Endothelial cell of umbilical vein (primary cell): Measurements from ENCODE around the gene CDH20. TPM values are rescaled to one million over a fixed set of nuclear protein-coding genes. Genes with fewer than 3 reads are reported as not detected.

Experiments used
- BruUV-seq: library from RNA; stranded (reverse); fragments of 400-500 nt; replicated peaks from 2 replicates; lab custom pipeline; 2021; lab: Mats Ljungman, UMichigan
- CTCF ChIA-PET: fragments of 300-600, 350-600 bp; sonication (Branson Sonifier 250); formaldehyde crosslinking; loops from one replicate; lab custom pipeline; 2021; ENCODE audit warnings: antibody characterized with exemption, inconsistent platforms; lab: Charles Lee
- POLR2A ChIA-PET: fragments of 300-600, 350-600 bp; sonication (Branson Sonifier 250); formaldehyde crosslinking; loops from one replicate; lab custom pipeline; 2021; ENCODE audit warnings: antibody characterized with exemption, inconsistent platforms; lab: Charles Lee
- DNase-seq: peaks from one replicate; pipeline ENCODE4 v3.0.0-alpha.2; 2011; ENCODE audit warnings: low read depth, low spot score
- FAIRE-seq: peaks from 2 replicates; lab custom pipeline; 2011; peaks lifted over from hg19 to GRCh38; lab: Jason Lieb, UNC
- H2AFZ ChIP-seq: 2 replicates; pipeline ENCODE4 v1.6.0; 2012; ENCODE audit warnings: low read depth, low read length, control low read depth, inconsistent platforms
- H3K27ac ChIP-seq: 2 replicates; pipeline ENCODE4 v1.5.1; 2011; ENCODE audit warnings: low read depth, mild to moderate bottlenecking, control low read depth, low read length, moderate library complexity; ENCODE audit not compliant: insufficient read depth
- H3K27me3 ChIP-seq, 2 experiments: 2 replicates each; pipeline versions ENCODE4 v1.6.0 to v1.6.1; 2011; ENCODE audit warnings: low read length in 2 of 2, mixed read lengths in 1 of 2; ENCODE audit not compliant: control insufficient read depth in 2 of 2, insufficient read depth in 2 of 2
- H3K36me3 ChIP-seq, 2 experiments: 2 replicates in 1 of 2; 3 replicates in 1 of 2; pipeline ENCODE4 v1.5.1; 2011; ENCODE audit warnings: low read length in 2 of 2, mild to moderate bottlenecking in 1 of 2, moderate library complexity in 1 of 2; ENCODE audit not compliant: control insufficient read depth in 2 of 2, insufficient read depth in 2 of 2; ENCODE audit errors: extremely low read depth in 1 of 2
- H3K4me1 ChIP-seq: 3 replicates; pipeline ENCODE4 v1.5.1; 2011; ENCODE audit warnings: mild to moderate bottlenecking, low read length; ENCODE audit not compliant: control insufficient read depth, insufficient read depth; ENCODE audit errors: extremely low read depth
- H3K4me2 ChIP-seq: 2 replicates; pipeline ENCODE4 v1.6.1; 2011; ENCODE audit warnings: low read length, control low read depth, mixed read lengths; ENCODE audit not compliant: insufficient read depth
- H3K4me3 ChIP-seq, 3 experiments: fragments of 200-600 bp in 1 of 3; sonication (generic), shearing (Covaris generic) in 1 of 3; replicated peaks in 1 of 3; 2 replicates each; pipeline ENCODE4 v1.5.1; 2011 to 2016; ENCODE audit warnings: control low read depth in 3 of 3, low read length in 3 of 3, mild to moderate bottlenecking in 2 of 3, inconsistent platforms in 1 of 3, low read depth in 1 of 3, moderate library complexity in 1 of 3; ENCODE audit not compliant: insufficient read depth in 1 of 3
- H3K79me2 ChIP-seq: 2 replicates; pipeline ENCODE4 v1.6.0; 2012; ENCODE audit warnings: low read length, inconsistent platforms; ENCODE audit not compliant: control insufficient read depth, insufficient read depth
- H3K9ac ChIP-seq: replicated peaks from 2 replicates; pipeline ENCODE3; 2011; ENCODE audit warnings: low read length, control low read depth; ENCODE audit not compliant: insufficient read depth; ENCODE audit errors: extremely low read depth
- H3K9me1 ChIP-seq: replicated peaks from 3 replicates; pipeline ENCODE4 v1.6.0; 2011; ENCODE audit warnings: mild to moderate bottlenecking, low read length; ENCODE audit not compliant: control insufficient read depth, insufficient read depth; ENCODE audit errors: extremely low read depth
- H3K9me3 ChIP-seq: replicated peaks from 2 replicates; pipeline ENCODE4 v1.5.1; 2012; ENCODE audit warnings: low read length, inconsistent platforms; ENCODE audit not compliant: control insufficient read depth, insufficient read depth
- H4K20me1 ChIP-seq: replicated peaks from 2 replicates; pipeline ENCODE3; 2011; ENCODE audit warnings: mild to moderate bottlenecking, low read length; ENCODE audit not compliant: control insufficient read depth, insufficient read depth; ENCODE audit errors: extremely low read depth
- CTCF ChIP-seq, 2 donors: IDR thresholded peaks; 1 replicate in 1 of 2; 2 replicates in 1 of 2; pipeline ENCODE4 v1.5.1; 2011; ENCODE audit warnings: low read length in 2 of 2, mild to moderate bottlenecking in 2 of 2, moderate library complexity in 2 of 2, control low read depth in 1 of 2, inconsistent platforms in 1 of 2, low read depth in 1 of 2; ENCODE audit not compliant: insufficient read depth in 1 of 2; ENCODE audit errors: extremely low read depth in 1 of 2
- EZH2 ChIP-seq: IDR thresholded peaks from 2 replicates; pipeline ENCODE4 v1.6.1; 2012; ENCODE audit warnings: borderline replicate concordance, low read depth, mild to moderate bottlenecking, moderate library complexity, low read length, inconsistent platforms; ENCODE audit not compliant: severe bottlenecking
- FOS ChIP-seq: IDR thresholded peaks from 2 replicates; pipeline ENCODE4 v1.6.1; 2011; ENCODE audit warnings: mild to moderate bottlenecking, low read length, moderate library complexity, borderline replicate concordance; ENCODE audit not compliant: insufficient read depth
- GATA2 ChIP-seq: IDR thresholded peaks from 2 replicates; pipeline ENCODE4 v1.7.0; 2011; ENCODE audit warnings: low read depth, mild to moderate bottlenecking, moderate library complexity, mixed read lengths, low read length; ENCODE audit not compliant: insufficient read length, insufficient read depth
- JUN ChIP-seq: IDR thresholded peaks from 2 replicates; pipeline ENCODE4 v1.6.1; 2011; ENCODE audit warnings: borderline replicate concordance, low read depth; ENCODE audit not compliant: insufficient read length, insufficient read depth
- MYC ChIP-seq: IDR thresholded peaks from one replicate; pipeline ENCODE4 v1.6.1; 2011; ENCODE audit warnings: mild to moderate bottlenecking, low read depth, low read length
- POLR2A ChIP-seq: IDR thresholded peaks from 2 replicates; pipeline ENCODE4 v1.6.1; 2012; ENCODE audit warnings: low read depth, mild to moderate bottlenecking, control low read depth, low read length
- POLR2AphosphoS5 ChIP-seq: IDR thresholded peaks from 2 replicates; pipeline ENCODE4 v1.6.1; 2012; ENCODE audit warnings: low read depth, mild to moderate bottlenecking, control low read depth, low read length, moderate library complexity; ENCODE audit not compliant: insufficient read depth
- dilution Hi-C: fragments of 300-500 bp; cut with MboI; formaldehyde crosslinking; loops from one replicate; pipeline ENCODE4 v1.15.0; 2019; ENCODE audit warnings: low sequenced_read_pairs; ENCODE audit not compliant: extremely low pct_ligation_motif_present
- intact Hi-C: fragments of 100-400 bp; cut with micrococcal nuclease; formaldehyde crosslinking; loops from one replicate; pipeline ENCODE4 v1.10.0; 2022
- polyA plus RNA-seq, 4 experiments: library from polyadenylated mRNA; depleted of rRNA in 3 of 4; stranded (reverse) in 3 of 4; unstranded in 1 of 4; fragments of >200 nt; gene quantifications; 2 replicates each; pipeline versions ENCODE4 v1.2.1 to v1.2.3, GENCODE V29; 2011 to 2012; ENCODE audit warnings: missing spikeins in 1 of 4
- total RNA-seq: library from RNA; stranded (reverse); gene quantifications from 2 replicates; pipeline ENCODE4 v1.2.3, GENCODE V29; 2021
- TF ChIP-seq, protein P1 (sequence below): IDR thresholded peaks from 2 replicates; pipeline ENCODE4 v1.6.1; 2011; ENCODE audit not compliant: insufficient read depth, insufficient read length

The CDH20 gene
- total and polyA plus RNA-seq, 2 donors (not counting 3 experiments of a cell fraction or from before 2014, with no cell fraction given) = not detected

GRCh38 chr18:61352611-61353010 lies 19.4 kb downstream of the CDH20 start:
- no peak overlapping the region for H3K9ac ChIP-seq
- H3K27me3 ChIP-seq = no peaks in the 10 kb centered on the region
- no TSS peak for BruUV-seq
- H3K27ac ChIP-seq = no peak overlapping the region
- intact Hi-C loops (no loop called here), dilution Hi-C loops (no loop called here)
- TF ChIP-seq CTCF (IDR thresholded peaks at IDR 0.05; ENCODE audit: extremely low read depth in 1 of 2, insufficient read depth in 1 of 2, low read depth in 1 of 2, low read length in 2 of 2) (no peak), MYC (no peak), FOS (no peak), JUN (no peak), POLR2A (no peak), GATA2 (no peak), EZH2 (no peak), POLR2AphosphoS5 (no peak)
- TF ChIP-seq, protein P1, sequence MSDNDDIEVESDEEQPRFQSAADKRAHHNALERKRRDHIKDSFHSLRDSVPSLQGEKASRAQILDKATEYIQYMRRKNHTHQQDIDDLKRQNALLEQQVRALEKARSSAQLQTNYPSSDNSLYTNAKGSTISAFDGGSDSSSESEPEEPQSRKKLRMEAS = no peak
- ChIA-PET POLR2A (no interaction called here), CTCF (interaction anchor here (0.8 kb wide), 1 partner anchor 30 kb away, joined by 3 read pairs; no protein-coding TSS in a partner anchor)
- no peaks in the 10 kb centered on the region for H3K9me3 ChIP-seq
- H3K36me3 ChIP-seq = no peaks in the 10 kb centered on the region
- no peaks in the 10 kb centered on the region for H3K9me1 ChIP-seq
- no peak overlapping the region for H3K4me3 ChIP-seq
- no peaks in the 10 kb centered on the region for H4K20me1 ChIP-seq
- peak; percentile 56 for FAIRE-seq
- no peak overlapping the region for H2AFZ ChIP-seq
- H3K4me1 ChIP-seq = no peaks in the 10 kb centered on the region
- no peak for DNase-seq
- no peak overlapping the region for H3K4me2 ChIP-seq
- no peaks in the 10 kb centered on the region for H3K79me2 ChIP-seq
